Activated B cell treated with CpG ODN at 0.5 μM for 24 hours (primary cell): Measurements from ENCODE around the gene SRGAP3. TPM values are rescaled to one million over a fixed set of nuclear protein-coding genes. Genes with fewer than 3 reads are reported as not detected.

Experiments
- ATAC-seq: fragments of 200-7000 bp; cut with Tn5 transposase; one replicate; pipeline ENCODE4 v1.10.0; 2021; ENCODE audit warnings: low read depth, mild to moderate bottlenecking, moderate library complexity
- CTCF ChIA-PET: fragments of 350-600 bp; sonication (Branson Sonifier 250); formaldehyde crosslinking; loops from one replicate; lab custom pipeline; 2021; ENCODE audit warnings: antibody characterized with exemption; lab: Charles Lee
- POLR2A ChIA-PET: fragments of 350-600 bp; sonication (Branson Sonifier 250); formaldehyde crosslinking; loops from one replicate; lab custom pipeline; 2021; ENCODE audit warnings: antibody characterized with exemption; lab: Charles Lee
- DNase-seq: peaks from one replicate; pipeline ENCODE4 v3.0.0; 2022
- H3K27ac Mint-ChIP-seq: one replicate; pipeline ENCODE4 v1.8.0; 2020; ENCODE audit warnings: mixed read lengths
- H3K27me3 Mint-ChIP-seq: one replicate; pipeline ENCODE4 v1.8.0; 2021; ENCODE audit warnings: mixed read lengths
- H3K36me3 Mint-ChIP-seq: one replicate; pipeline ENCODE4 v1.8.0; 2021; ENCODE audit warnings: low read depth, mixed read lengths
- H3K4me1 Mint-ChIP-seq: one replicate; pipeline ENCODE4 v1.8.0; 2021; ENCODE audit warnings: mixed read lengths
- H3K4me3 Mint-ChIP-seq: one replicate; pipeline ENCODE4 v1.8.0; 2020; ENCODE audit warnings: mild to moderate bottlenecking, mixed read lengths
- H3K9me3 Mint-ChIP-seq: one replicate; pipeline ENCODE4 v1.8.0; 2020; ENCODE audit warnings: mixed read lengths
- CTCF ChIP-seq: fragments of 200-600 bp; IDR thresholded peaks from one replicate; pipeline ENCODE4 v1.8.0; 2022; ENCODE audit warnings: antibody characterized with exemption, mild to moderate bottlenecking
- intact Hi-C: fragments of 100-400 bp; cut with micrococcal nuclease; formaldehyde crosslinking; loops from one replicate; pipeline ENCODE4 v1.15.1; 2024
- total RNA-seq: library from RNA; stranded (reverse); gene quantifications from 2 replicates; pipeline ENCODE4 v1.2.3, GENCODE V29; 2022

SRGAP3 gene
- total RNA-seq, 1 donor from 2014 or later, result 0.58 TPM

DNA sequence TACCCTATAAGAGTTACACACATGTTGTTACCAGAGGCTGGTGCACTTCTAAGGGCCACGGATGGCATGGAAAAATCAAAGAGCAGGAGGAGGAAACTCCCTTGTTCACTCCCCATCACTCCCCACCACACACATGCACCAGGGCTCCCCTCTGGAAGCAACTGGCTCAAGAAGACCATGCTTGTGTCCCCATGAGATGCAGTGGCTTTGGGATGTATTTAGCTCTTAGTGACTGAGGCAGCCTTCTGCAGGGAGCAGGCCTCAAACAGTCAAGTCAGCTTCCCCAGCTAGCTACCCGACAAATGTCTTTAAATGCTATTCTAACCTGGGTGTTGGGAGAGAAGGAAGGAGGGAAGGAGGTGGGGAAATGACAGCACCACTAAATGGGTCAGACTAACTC is 253.2 kb downstream of the SRGAP3 start:
- TF ChIP-seq CTCF, result no peak
- H3K36me3 Mint-ChIP-seq, result no peaks in the 10 kb centered on the region
- POLR2A ChIA-PET, result no interaction called here
- peaks cover 7% of the 10 kb centered on the region for H3K27me3 Mint-ChIP-seq
- H3K9me3 Mint-ChIP-seq, result no peaks in the 10 kb centered on the region
- H3K4me1 Mint-ChIP-seq, result no peaks in the 10 kb centered on the region
- CTCF ChIA-PET, result no interaction called here
- no peak overlapping the region for H3K27ac Mint-ChIP-seq
- H3K4me3 Mint-ChIP-seq, result no peak overlapping the region
- DNase-seq (no peak), ATAC-seq (no peak)
- intact Hi-C loops, result no loop called here

DNA sequence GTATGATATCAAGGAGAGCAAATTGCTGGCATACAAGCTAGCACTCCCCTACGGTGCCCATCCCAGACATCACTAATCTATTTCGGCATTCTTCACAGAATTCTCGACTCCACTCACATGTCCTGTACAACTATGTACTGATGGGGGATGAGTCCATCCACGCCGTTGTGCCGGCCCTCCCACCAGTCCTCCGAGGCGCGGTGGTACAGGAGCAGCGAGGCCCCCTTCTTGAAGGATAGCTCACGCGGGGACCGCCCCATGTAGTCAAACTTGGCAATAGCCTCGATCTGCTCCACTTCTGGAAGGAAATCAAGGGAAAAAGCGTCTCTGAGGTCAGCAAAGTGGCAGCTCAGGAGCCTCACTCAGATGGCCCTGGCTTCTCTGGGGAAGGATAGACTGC is 255.2 kb downstream of the SRGAP3 start:
- H3K4me3 Mint-ChIP-seq, result no peak overlapping the region
- no peak for TF ChIP-seq CTCF
- peaks cover 4% of the 10 kb centered on the region for H3K27me3 Mint-ChIP-seq
- no peaks in the 10 kb centered on the region for H3K36me3 Mint-ChIP-seq
- ChIA-PET POLR2A (interaction anchor here (0.5 kb wide), 1 partner anchor 50 kb away, joined by 3 read pairs; no protein-coding TSS in a partner anchor), CTCF (interaction anchor here (1.1 kb wide), 1 partner anchor 577 kb away, joined by 3 read pairs; no protein-coding TSS in a partner anchor)
- no peaks in the 10 kb centered on the region for H3K9me3 Mint-ChIP-seq
- intact Hi-C loops, result no loop called here
- no peak for ATAC-seq
- H3K27ac Mint-ChIP-seq, result no peak overlapping the region
- no peaks in the 10 kb centered on the region for H3K4me1 Mint-ChIP-seq
- no peak for DNase-seq

- TF ChIP-seq CTCF, result no peak
- Mint-ChIP-seq H3K27me3 (peaks cover 2% of the 10 kb centered on the region), H3K36me3 (no peaks in the 10 kb centered on the region), H3K27ac (no peak overlapping the region), H3K4me1 (no peaks in the 10 kb centered on the region), H3K4me3 (no peak overlapping the region), H3K9me3 (no peaks in the 10 kb centered on the region)
- CTCF ChIA-PET, result no interaction called here
- ATAC-seq (no peak), DNase-seq (no peak)
- intact Hi-C loops, result no loop called here
- POLR2A ChIA-PET, result no interaction called here
Observed at GRCh38 chr3:8993331-8993730, 256.1 kb downstream of the SRGAP3 start.

DNA sequence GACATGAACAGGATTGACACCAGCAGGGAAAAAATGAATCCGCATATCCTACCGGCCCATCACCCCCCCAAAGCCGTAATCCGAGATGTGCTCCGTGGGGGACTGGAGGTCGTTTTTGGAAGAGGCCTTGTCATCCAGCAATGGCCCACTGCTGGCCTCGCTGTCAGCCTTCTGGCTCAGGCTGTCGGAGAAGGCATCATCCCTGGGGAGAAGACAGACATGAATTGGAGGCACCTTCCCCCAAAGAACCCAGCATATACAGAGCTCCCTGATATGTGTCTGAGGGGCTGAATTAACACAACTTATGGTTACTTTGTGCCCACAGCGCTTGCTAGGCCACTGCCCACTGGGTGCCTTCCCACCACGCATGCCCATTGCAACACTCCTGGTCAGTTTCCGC is 256.6 kb downstream of the SRGAP3 start:
- no peak overlapping the region for H3K4me3 Mint-ChIP-seq
- CTCF ChIA-PET, result no interaction called here
- POLR2A ChIA-PET, result no interaction called here

GRCh38 chr3:8992199-8992598 is 257.2 kb downstream of the SRGAP3 start:
- no peak overlapping the region for H3K27ac Mint-ChIP-seq
- H3K4me3 Mint-ChIP-seq, result no peak overlapping the region
- TF ChIP-seq CTCF, result no peak
- intact Hi-C loops, result no loop called here
- no peaks in the 10 kb centered on the region for H3K9me3 Mint-ChIP-seq
- ATAC-seq (no peak), DNase-seq (no peak)
- H3K36me3 Mint-ChIP-seq, result no peaks in the 10 kb centered on the region
- H3K4me1 Mint-ChIP-seq, result peaks cover 5% of the 10 kb centered on the region
- POLR2A ChIA-PET, result no interaction called here
- peaks cover 2% of the 10 kb centered on the region for H3K27me3 Mint-ChIP-seq
- CTCF ChIA-PET, result no interaction called here

More for the DNA sequence above, 256.6 kb downstream of the SRGAP3 start:
- TF ChIP-seq CTCF, result no peak
- H3K9me3 Mint-ChIP-seq, result no peaks in the 10 kb centered on the region
- ATAC-seq (no peak), DNase-seq (no peak)
- intact Hi-C loops, result no loop called here
- H3K27me3 Mint-ChIP-seq, result peaks cover 2% of the 10 kb centered on the region
- H3K27ac Mint-ChIP-seq, result no peak overlapping the region
- no peaks in the 10 kb centered on the region for H3K36me3 Mint-ChIP-seq
- H3K4me1 Mint-ChIP-seq, result peaks cover 2% of the 10 kb centered on the region
